ENCODE measurements around the gene FAM131B.

DNA sequence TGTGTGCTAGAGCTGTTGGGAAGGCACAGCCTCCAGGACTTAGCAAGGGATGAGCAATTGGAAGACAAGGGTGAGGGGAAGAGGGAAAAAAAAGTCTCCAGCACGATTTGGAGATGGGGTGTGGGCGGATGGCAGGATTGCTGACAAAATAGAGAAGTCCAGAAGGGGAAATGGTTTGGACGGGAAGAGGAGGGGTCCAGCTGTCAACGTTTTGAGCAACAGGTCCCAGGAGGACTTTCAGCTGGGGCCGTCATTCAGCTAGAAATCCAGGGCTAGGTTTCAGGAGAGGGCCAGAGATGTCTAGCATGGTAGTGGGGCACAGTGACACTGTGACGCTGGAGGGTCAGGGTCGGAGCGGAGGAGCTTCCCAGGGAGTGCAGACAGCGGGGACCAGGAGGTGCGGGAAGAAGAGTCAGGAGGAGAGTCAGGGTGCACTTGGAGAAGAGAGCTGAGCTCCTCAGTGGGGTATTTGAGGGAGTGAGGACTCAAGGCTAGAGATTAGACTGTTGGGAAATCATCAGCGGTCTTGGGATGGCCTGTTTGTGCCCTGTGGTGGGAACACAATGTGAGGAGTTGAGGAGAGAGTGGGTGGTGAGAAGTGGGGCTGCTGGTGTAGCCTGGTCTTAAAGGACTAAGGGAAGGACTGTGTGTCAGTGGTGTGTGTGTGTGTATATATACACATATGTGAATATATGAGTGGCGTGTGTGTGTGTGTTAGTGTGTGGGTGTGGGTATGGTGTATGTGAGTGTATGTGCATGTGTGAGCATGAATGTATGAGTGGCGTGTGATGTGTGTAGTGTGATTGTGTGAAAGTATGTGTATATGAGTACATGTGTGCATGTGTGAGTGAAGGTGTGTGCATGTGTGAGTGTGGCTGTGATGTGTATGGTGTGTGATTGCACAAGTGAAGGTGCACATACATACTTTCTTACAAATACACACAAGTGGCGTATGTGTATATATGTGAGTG, 22.4 kb upstream of the FAM131B start:
- no peak for TF ChIP-seq RARG (CRISPR knock-in tag; IDR thresholded peaks at IDR 0.05; ENCODE audit: low read depth)
- TF ChIP-seq THAP11 (CRISPR knock-in tag; IDR thresholded peaks at IDR 0.05): no peak
- TF ChIP-seq KDM5A (IDR thresholded peaks at IDR 0.05; ENCODE audit: borderline replicate concordance, low read length): no peak
- no peak for TF ChIP-seq POLR2AphosphoS5 (IDR thresholded peaks at IDR 0.05; ENCODE audit: low read depth, low read length)
- no peak for TF ChIP-seq ZSCAN20 (CRISPR knock-in tag; IDR thresholded peaks at IDR 0.05; ENCODE audit: borderline replicate concordance)
- TF ChIP-seq EZH2 (conservative IDR thresholded peaks at IDR 0.05; ENCODE audit: low read depth, low read length): no peak
- TF ChIP-seq POLR2G (IDR thresholded peaks at IDR 0.05; ENCODE audit: low read depth, low read length): no peak
- no peak for TF ChIP-seq MXI1 (IDR thresholded peaks at IDR 0.05; ENCODE audit: borderline replicate concordance, low read depth, low read length)
- TF ChIP-seq, protein P1, sequence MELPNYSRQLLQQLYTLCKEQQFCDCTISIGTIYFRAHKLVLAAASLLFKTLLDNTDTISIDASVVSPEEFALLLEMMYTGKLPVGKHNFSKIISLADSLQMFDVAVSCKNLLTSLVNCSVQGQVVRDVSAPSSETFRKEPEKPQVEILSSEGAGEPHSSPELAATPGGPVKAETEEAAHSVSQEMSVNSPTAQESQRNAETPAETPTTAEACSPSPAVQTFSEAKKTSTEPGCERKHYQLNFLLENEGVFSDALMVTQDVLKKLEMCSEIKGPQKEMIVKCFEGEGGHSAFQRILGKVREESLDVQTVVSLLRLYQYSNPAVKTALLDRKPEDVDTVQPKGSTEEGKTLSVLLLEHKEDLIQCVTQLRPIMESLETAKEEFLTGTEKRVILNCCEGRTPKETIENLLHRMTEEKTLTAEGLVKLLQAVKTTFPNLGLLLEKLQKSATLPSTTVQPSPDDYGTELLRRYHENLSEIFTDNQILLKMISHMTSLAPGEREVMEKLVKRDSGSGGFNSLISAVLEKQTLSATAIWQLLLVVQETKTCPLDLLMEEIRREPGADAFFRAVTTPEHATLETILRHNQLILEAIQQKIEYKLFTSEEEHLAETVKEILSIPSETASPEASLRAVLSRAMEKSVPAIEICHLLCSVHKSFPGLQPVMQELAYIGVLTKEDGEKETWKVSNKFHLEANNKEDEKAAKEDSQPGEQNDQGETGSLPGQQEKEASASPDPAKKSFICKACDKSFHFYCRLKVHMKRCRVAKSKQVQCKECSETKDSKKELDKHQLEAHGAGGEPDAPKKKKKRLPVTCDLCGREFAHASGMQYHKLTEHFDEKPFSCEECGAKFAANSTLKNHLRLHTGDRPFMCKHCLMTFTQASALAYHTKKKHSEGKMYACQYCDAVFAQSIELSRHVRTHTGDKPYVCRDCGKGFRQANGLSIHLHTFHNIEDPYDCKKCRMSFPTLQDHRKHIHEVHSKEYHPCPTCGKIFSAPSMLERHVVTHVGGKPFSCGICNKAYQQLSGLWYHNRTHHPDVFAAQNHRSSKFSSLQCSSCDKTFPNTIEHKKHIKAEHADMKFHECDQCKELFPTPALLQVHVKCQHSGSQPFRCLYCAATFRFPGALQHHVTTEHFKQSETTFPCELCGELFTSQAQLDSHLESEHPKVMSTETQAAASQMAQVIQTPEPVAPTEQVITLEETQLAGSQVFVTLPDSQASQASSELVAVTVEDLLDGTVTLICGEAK (IDR thresholded peaks at IDR 0.05): no peak
- TF ChIP-seq, protein P1 (CRISPR knock-in tag; IDR thresholded peaks at IDR 0.05): no peak

Measured in HepG2 (cell line).